H1 (cell line): ENCODE data around the gene CD72.

Experiments used
- CHD7 ChIP-seq: fragments of 300-600 bp; sonication (generic); IDR thresholded peaks from 2 replicates; pipeline ENCODE4 v1.7.1; 2012; ENCODE audit warnings: low read length, moderate library complexity, mild to moderate bottlenecking, inconsistent platforms; ENCODE audit not compliant: insufficient replicate concordance
- CREB1 ChIP-seq: IDR thresholded peaks from 2 replicates; pipeline ENCODE4 v1.6.1; 2012; ENCODE audit warnings: inconsistent platforms
- JUND ChIP-seq: IDR thresholded peaks from 2 replicates; pipeline ENCODE4 v1.6.1; 2011; ENCODE audit warnings: mild to moderate bottlenecking, improper control_type of control experiment, low read length
- KDM4A ChIP-seq: IDR thresholded peaks from one replicate; pipeline ENCODE4 v1.7.1; 2012; ENCODE audit warnings: low read depth, mild to moderate bottlenecking, moderate library complexity, low read length, inconsistent platforms; ENCODE audit not compliant: severe bottlenecking
- PHF8 ChIP-seq: fragments of 200-600 bp; sonication (generic); conservative IDR thresholded peaks from 2 replicates; pipeline ENCODE4 v1.7.1; 2012; ENCODE audit warnings: low read depth, mild to moderate bottlenecking, inconsistent platforms, low read length, moderate library complexity
- POLR2A ChIP-seq, 2 experiments: IDR thresholded peaks; 1 replicate in 1 of 2; 2 replicates in 1 of 2; pipeline ENCODE4 v1.6.1; 2011; ENCODE audit warnings: low read depth in 2 of 2, low read length in 2 of 2, mild to moderate bottlenecking in 2 of 2; ENCODE audit errors: control extremely low read depth in 1 of 2
- RAD21 ChIP-seq, 2 experiments: IDR thresholded peaks in 1 of 2; conservative IDR thresholded peaks in 1 of 2; 2 replicates each; pipeline ENCODE4 v1.6.1; 2011; ENCODE audit warnings: low read depth in 2 of 2, low read length in 2 of 2, improper control_type of control experiment in 1 of 2, inconsistent platforms in 1 of 2, mild to moderate bottlenecking in 1 of 2, moderate library complexity in 1 of 2
- SP4 ChIP-seq: IDR thresholded peaks from 2 replicates; pipeline ENCODE4 v1.6.1; 2012; ENCODE audit warnings: low read length, inconsistent platforms
- SUZ12 ChIP-seq: fragments of 200-600 bp; sonication (generic); IDR thresholded peaks from 2 replicates; pipeline ENCODE4 v1.6.1; 2012; ENCODE audit warnings: mild to moderate bottlenecking, inconsistent platforms, low read length, moderate library complexity, mixed read lengths
- TEAD4 ChIP-seq: IDR thresholded peaks from 2 replicates; pipeline ENCODE4 v1.6.1; 2012; ENCODE audit warnings: low read depth, low read length, inconsistent platforms, mixed read lengths
- YY1 ChIP-seq: IDR thresholded peaks from 2 replicates; pipeline ENCODE4 v1.6.1; 2011; ENCODE audit warnings: low read depth, mild to moderate bottlenecking, low read length
- TF ChIP-seq, protein P1 (sequence below), 3 experiments: IDR thresholded peaks; 1 replicate in 2 of 3; 2 replicates in 1 of 3; pipeline versions ENCODE4 v1.5.1 to v1.6.1; 2011; ENCODE audit warnings: low read length in 3 of 3, mild to moderate bottlenecking in 3 of 3, inconsistent platforms in 2 of 3, low read depth in 1 of 3, moderate library complexity in 1 of 3; ENCODE audit not compliant: insufficient read depth in 1 of 3; ENCODE audit errors: control extremely low read depth in 1 of 3

GRCh38 chr9:35667939-35668338, 49.7 kb upstream of the CD72 start:
- no peak for TF ChIP-seq SUZ12
- TF ChIP-seq YY1 = peak; percentile 65; the same call in 1 of the 2 replicates
- no peak for TF ChIP-seq POLR2A (IDR thresholded peaks at IDR 0.05; ENCODE audit: control extremely low read depth in 1 of 2, low read depth in 2 of 2, low read length in 2 of 2)
- no peak for TF ChIP-seq RAD21 (IDR thresholded peaks at IDR 0.05 in 1 of 2, conservative IDR thresholded peaks at IDR 0.05 in 1 of 2; ENCODE audit: low read depth in 2 of 2, low read length in 2 of 2)
- no peak for TF ChIP-seq KDM4A
- TF ChIP-seq TEAD4 = no peak
- TF ChIP-seq PHF8 = no peak
- TF ChIP-seq, protein P1, sequence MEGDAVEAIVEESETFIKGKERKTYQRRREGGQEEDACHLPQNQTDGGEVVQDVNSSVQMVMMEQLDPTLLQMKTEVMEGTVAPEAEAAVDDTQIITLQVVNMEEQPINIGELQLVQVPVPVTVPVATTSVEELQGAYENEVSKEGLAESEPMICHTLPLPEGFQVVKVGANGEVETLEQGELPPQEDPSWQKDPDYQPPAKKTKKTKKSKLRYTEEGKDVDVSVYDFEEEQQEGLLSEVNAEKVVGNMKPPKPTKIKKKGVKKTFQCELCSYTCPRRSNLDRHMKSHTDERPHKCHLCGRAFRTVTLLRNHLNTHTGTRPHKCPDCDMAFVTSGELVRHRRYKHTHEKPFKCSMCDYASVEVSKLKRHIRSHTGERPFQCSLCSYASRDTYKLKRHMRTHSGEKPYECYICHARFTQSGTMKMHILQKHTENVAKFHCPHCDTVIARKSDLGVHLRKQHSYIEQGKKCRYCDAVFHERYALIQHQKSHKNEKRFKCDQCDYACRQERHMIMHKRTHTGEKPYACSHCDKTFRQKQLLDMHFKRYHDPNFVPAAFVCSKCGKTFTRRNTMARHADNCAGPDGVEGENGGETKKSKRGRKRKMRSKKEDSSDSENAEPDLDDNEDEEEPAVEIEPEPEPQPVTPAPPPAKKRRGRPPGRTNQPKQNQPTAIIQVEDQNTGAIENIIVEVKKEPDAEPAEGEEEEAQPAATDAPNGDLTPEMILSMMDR (IDR thresholded peaks at IDR 0.05; ENCODE audit: control extremely low read depth in 1 of 3, insufficient read depth in 1 of 3, low read depth in 1 of 3, low read length in 3 of 3) = no peak
- TF ChIP-seq JUND = no peak
- no peak for TF ChIP-seq CREB1
- TF ChIP-seq CHD7 = no peak
- no peak for TF ChIP-seq SP4
